Astrocyte (in vitro differentiated cells and primary cell): ENCODE data around the gene OSBPL9. TPM values are rescaled to one million over a fixed set of nuclear protein-coding genes. Genes with fewer than 3 reads are reported as not detected.

ENCODE experiments used
- DNase-seq: peaks from one replicate; pipeline ENCODE4 v3.0.0-alpha.2; 2010; ENCODE audit warnings: low read depth
- FAIRE-seq: peaks from 2 replicates; lab custom pipeline; 2011; peaks lifted over from hg19 to GRCh38; lab: Jason Lieb, UNC
- H2AFZ ChIP-seq: 2 replicates; pipeline ENCODE4 v1.6.0; 2012; ENCODE audit warnings: low read depth, low read length, inconsistent platforms
- H3K27ac ChIP-seq: 2 replicates; pipeline ENCODE4 v1.5.1; 2011; ENCODE audit warnings: low read depth, low read length, inconsistent platforms
- H3K27me3 ChIP-seq: 2 replicates; pipeline ENCODE4 v1.6.0; 2011; ENCODE audit warnings: low read length, inconsistent platforms; ENCODE audit not compliant: insufficient read depth
- H3K36me3 ChIP-seq: 2 replicates; pipeline ENCODE4 v1.5.1; 2011; ENCODE audit warnings: low read length, inconsistent platforms; ENCODE audit not compliant: insufficient read depth
- H3K4me1 ChIP-seq: 2 replicates; pipeline ENCODE4 v1.5.1; 2011; ENCODE audit warnings: low read length, inconsistent platforms; ENCODE audit not compliant: insufficient read depth
- H3K4me2 ChIP-seq: 2 replicates; pipeline ENCODE4 v1.6.0; 2012; ENCODE audit warnings: low read length, inconsistent platforms
- H3K4me3 ChIP-seq: 2 replicates; pipeline ENCODE4 v1.5.1; 2011; ENCODE audit warnings: low read depth, mild to moderate bottlenecking, low read length, inconsistent platforms; ENCODE audit not compliant: insufficient read depth
- H3K79me2 ChIP-seq: 2 replicates; pipeline ENCODE4 v1.6.0; 2012; ENCODE audit warnings: mild to moderate bottlenecking, low read length, inconsistent platforms; ENCODE audit not compliant: insufficient read depth
- H3K9ac ChIP-seq: 2 replicates; pipeline ENCODE4 v1.6.0; 2012; ENCODE audit warnings: mild to moderate bottlenecking, low read length, inconsistent platforms
- H3K9me3 ChIP-seq: 2 replicates; pipeline ENCODE4 v1.5.1; 2012; ENCODE audit warnings: low read depth, mild to moderate bottlenecking, low read length, inconsistent platforms; ENCODE audit not compliant: insufficient read depth
- H4K20me1 ChIP-seq: 2 replicates; pipeline ENCODE4 v1.6.0; 2012; ENCODE audit warnings: low read length, inconsistent platforms; ENCODE audit not compliant: insufficient read depth
- H3K27ac Mint-ChIP-seq: one replicate; pipeline ENCODE4 v1.8.0; 2021; ENCODE audit warnings: mild to moderate bottlenecking, mixed read lengths; ENCODE audit not compliant: unreplicated experiment
- H3K27me3 Mint-ChIP-seq: one replicate; pipeline ENCODE4 v1.8.0; 2021; ENCODE audit warnings: low read depth, mixed read lengths; ENCODE audit not compliant: unreplicated experiment
- H3K36me3 Mint-ChIP-seq: one replicate; pipeline ENCODE4 v1.8.0; 2021; ENCODE audit warnings: low read depth, mixed read lengths; ENCODE audit not compliant: unreplicated experiment
- H3K4me1 Mint-ChIP-seq: one replicate; pipeline ENCODE4 v1.8.0; 2021; ENCODE audit warnings: low read depth, mixed read lengths; ENCODE audit not compliant: unreplicated experiment
- H3K4me3 Mint-ChIP-seq: one replicate; pipeline ENCODE4 v1.8.0; 2021; ENCODE audit warnings: mild to moderate bottlenecking, moderate library complexity, mixed read lengths; ENCODE audit not compliant: unreplicated experiment
- H3K9me3 Mint-ChIP-seq: one replicate; pipeline ENCODE4 v1.8.0; 2021; ENCODE audit warnings: mild to moderate bottlenecking, mixed read lengths; ENCODE audit not compliant: unreplicated experiment
- EZH2 ChIP-seq: IDR thresholded peaks from 2 replicates; pipeline ENCODE4 v1.6.1; 2012; ENCODE audit warnings: mild to moderate bottlenecking, low read length, inconsistent platforms; ENCODE audit not compliant: insufficient read depth
- total RNA-seq: library from RNA; stranded (reverse); gene quantifications from 2 replicates; pipeline ENCODE4 v1.2.1, GENCODE V29; 2021
- TF ChIP-seq, protein P1 (sequence below): IDR thresholded peaks from 2 replicates; pipeline ENCODE4 v1.5.1; 2011; ENCODE audit warnings: low read depth, mild to moderate bottlenecking, inconsistent platforms, low read length, moderate library complexity; ENCODE audit not compliant: insufficient read depth

OSBPL9 gene
- total RNA-seq, 1 donor from 2014 or later, result 117 TPM

DNA sequence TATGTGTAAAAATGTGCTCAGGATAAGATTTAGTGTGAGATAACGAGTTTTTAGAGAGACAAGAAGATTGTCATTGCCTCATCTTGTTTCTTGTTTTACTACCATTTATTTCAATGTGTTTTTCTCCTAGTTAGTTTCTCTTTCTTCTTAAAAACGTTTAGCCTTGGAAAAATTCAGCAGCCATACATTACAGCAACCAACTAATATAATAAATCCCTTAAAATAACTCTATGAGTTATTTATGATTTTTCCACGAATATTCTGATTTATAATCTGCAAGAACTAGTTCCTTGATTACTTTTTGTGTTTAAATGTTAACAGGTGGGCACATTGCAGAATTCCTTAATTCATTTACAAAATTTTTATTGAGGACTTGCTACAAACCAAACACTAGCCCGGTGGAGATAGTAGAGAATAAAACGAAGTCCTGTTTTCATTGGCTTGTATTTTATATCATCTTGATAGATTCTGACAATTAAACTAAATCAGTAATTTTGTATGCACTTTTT, 118.9 kb downstream of the OSBPL9 start:
- Histone ChIP-seq H4K20me1 (peaks cover 42% of the 10 kb centered on the region), H3K4me1 (peaks cover 27% of the 10 kb centered on the region)
- peaks cover 55% of the 10 kb centered on the region for H3K4me1 Mint-ChIP-seq

DNA sequence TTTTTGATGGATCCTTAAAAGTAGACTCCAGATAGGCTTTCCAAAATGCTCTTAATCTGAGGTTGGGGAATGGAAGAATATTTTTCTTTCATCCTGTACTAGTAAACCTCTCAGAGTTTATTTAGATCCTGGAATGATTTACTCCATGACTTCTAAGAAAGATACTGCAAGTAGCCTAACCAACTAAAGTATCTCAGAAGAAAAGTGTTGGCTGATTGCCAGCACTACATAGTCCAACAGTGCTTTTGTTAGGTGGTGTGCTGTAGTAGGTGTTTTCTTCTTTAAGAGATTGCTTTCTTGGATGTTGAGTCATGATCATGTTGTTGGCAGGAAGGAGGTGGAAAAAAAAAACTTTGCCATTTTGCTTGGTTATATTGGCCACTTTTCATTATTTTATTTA, 119.8 kb downstream of the OSBPL9 start:
- no peak overlapping the region for H3K27ac Mint-ChIP-seq
- no peaks in the 10 kb centered on the region for H3K27me3 ChIP-seq
- peaks cover 46% of the 10 kb centered on the region for H4K20me1 ChIP-seq
- H3K4me2 ChIP-seq, result peak overlapping the region; percentile 43
- H3K4me1 Mint-ChIP-seq, result peaks cover 55% of the 10 kb centered on the region
- no peaks in the 10 kb centered on the region for H3K36me3 Mint-ChIP-seq
- H2AFZ ChIP-seq, result no peak overlapping the region
- H3K36me3 ChIP-seq, result no peaks in the 10 kb centered on the region
- no peak overlapping the region for H3K27ac ChIP-seq
- H3K9ac ChIP-seq, result no peak overlapping the region
- TF ChIP-seq, protein P1, sequence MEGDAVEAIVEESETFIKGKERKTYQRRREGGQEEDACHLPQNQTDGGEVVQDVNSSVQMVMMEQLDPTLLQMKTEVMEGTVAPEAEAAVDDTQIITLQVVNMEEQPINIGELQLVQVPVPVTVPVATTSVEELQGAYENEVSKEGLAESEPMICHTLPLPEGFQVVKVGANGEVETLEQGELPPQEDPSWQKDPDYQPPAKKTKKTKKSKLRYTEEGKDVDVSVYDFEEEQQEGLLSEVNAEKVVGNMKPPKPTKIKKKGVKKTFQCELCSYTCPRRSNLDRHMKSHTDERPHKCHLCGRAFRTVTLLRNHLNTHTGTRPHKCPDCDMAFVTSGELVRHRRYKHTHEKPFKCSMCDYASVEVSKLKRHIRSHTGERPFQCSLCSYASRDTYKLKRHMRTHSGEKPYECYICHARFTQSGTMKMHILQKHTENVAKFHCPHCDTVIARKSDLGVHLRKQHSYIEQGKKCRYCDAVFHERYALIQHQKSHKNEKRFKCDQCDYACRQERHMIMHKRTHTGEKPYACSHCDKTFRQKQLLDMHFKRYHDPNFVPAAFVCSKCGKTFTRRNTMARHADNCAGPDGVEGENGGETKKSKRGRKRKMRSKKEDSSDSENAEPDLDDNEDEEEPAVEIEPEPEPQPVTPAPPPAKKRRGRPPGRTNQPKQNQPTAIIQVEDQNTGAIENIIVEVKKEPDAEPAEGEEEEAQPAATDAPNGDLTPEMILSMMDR, result no peak
- no peak for TF ChIP-seq EZH2
- H3K79me2 ChIP-seq, result peaks cover 91% of the 10 kb centered on the region
- H3K4me1 ChIP-seq, result peaks cover 27% of the 10 kb centered on the region
- no peak overlapping the region for H3K4me3 ChIP-seq
- no peaks in the 10 kb centered on the region for H3K27me3 Mint-ChIP-seq
- no peaks in the 10 kb centered on the region for H3K9me3 Mint-ChIP-seq
- peak; percentile 86 for DNase-seq
- peak; percentile 45 for FAIRE-seq
- no peaks in the 10 kb centered on the region for H3K9me3 ChIP-seq
- H3K4me3 Mint-ChIP-seq, result peak overlapping the region; percentile 34

More for the DNA sequence above, 118.9 kb downstream of the OSBPL9 start:
- TF ChIP-seq, protein P1, result no peak
- no peak for TF ChIP-seq EZH2
- Histone ChIP-seq H3K4me3 (no peak overlapping the region), H3K4me2 (peak overlapping the region; percentile 30), H3K36me3 (no peaks in the 10 kb centered on the region), H3K79me2 (peaks cover 92% of the 10 kb centered on the region), H3K9me3 (no peaks in the 10 kb centered on the region), H3K27me3 (no peaks in the 10 kb centered on the region), H2AFZ (no peak overlapping the region), H3K9ac (no peak overlapping the region), H3K27ac (no peak overlapping the region)
- Mint-ChIP-seq H3K9me3 (no peaks in the 10 kb centered on the region), H3K36me3 (no peaks in the 10 kb centered on the region), H3K27me3 (no peaks in the 10 kb centered on the region), H3K27ac (no peak overlapping the region), H3K4me3 (no peak overlapping the region)
- DNase-seq (no peak), FAIRE-seq (no peak)

DNA sequence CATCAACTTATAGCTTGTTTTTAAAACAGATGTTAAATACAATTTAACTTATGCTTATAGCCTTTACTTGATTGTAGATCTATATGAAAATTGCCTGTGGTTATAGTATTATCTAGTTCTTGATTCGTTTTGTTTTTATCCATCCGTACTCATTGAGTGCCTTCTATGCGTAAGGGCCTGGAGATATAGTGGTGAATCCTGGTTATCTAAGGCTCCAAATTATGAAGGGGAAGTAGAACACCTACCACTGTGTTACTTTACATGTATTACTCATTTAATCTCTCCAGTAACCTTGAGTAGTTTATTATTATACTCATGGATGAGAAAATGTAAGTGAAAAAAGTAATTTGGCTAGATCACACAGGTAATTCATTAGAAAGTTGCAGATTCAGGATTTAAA, 121.8 kb downstream of the OSBPL9 start:
- TF ChIP-seq, protein P1, result no peak
- Histone ChIP-seq H3K27me3 (no peaks in the 10 kb centered on the region), H2AFZ (no peak overlapping the region), H3K4me1 (peaks cover 27% of the 10 kb centered on the region), H3K9ac (no peak overlapping the region), H3K4me3 (no peak overlapping the region), H3K79me2 (peaks cover 73% of the 10 kb centered on the region), H3K4me2 (no peak overlapping the region), H3K27ac (no peak overlapping the region), H3K9me3 (no peaks in the 10 kb centered on the region), H3K36me3 (no peaks in the 10 kb centered on the region), H4K20me1 (peaks cover 33% of the 10 kb centered on the region)
- FAIRE-seq (no peak), DNase-seq (no peak)
- no peaks in the 10 kb centered on the region for H3K9me3 Mint-ChIP-seq
- H3K4me3 Mint-ChIP-seq, result no peak overlapping the region
- no peak overlapping the region for H3K27ac Mint-ChIP-seq
- H3K36me3 Mint-ChIP-seq, result peaks cover 3% of the 10 kb centered on the region
- peaks cover 43% of the 10 kb centered on the region for H3K4me1 Mint-ChIP-seq
- H3K27me3 Mint-ChIP-seq, result no peaks in the 10 kb centered on the region
